Measurements from ENCODE around the gene PMS1. TPM values are rescaled to one million over a fixed set of nuclear protein-coding genes. Genes with fewer than 3 reads are reported as not detected.

Gene PMS1
- total and polyA plus RNA-seq, 2 donors (not counting 3 experiments of a cell fraction or from before 2014, with no cell fraction given), result 6.6 to 27.8 TPM

DNA sequence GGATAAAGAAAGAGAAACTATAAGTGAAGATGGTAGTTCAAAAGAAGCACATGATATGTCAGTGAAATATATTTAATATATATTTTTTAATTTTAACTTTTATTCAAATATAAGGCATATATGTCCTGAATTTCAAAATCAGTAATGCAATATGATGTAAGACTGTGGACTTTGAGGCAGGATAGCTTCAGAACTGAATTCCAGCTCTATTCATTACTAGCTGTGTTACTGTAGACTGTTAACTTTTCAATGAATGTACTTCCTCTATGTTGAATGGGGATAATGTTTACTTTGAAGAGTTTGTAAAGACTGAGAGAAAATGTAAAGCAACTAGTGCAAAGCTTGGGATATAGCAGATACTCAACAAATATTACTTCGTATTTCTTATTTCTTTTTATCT lies 112.6 kb downstream of the PMS1 start:
- H3K4me2 ChIP-seq (ENCODE audit: insufficient read depth, low read length), result no peak overlapping the region
- no peak for FAIRE-seq
- no peak overlapping the region for H3K4me3 ChIP-seq (replicated peaks in 1 of 3; ENCODE audit: insufficient read depth in 1 of 3, low read depth in 1 of 3, low read length in 3 of 3)
- no peaks in the 10 kb centered on the region for H4K20me1 ChIP-seq (replicated peaks; ENCODE audit: control insufficient read depth, extremely low read depth, insufficient read depth, low read length)
- H2AFZ ChIP-seq (ENCODE audit: low read depth, low read length), result no peak overlapping the region
- H3K9ac ChIP-seq (replicated peaks; ENCODE audit: extremely low read depth, insufficient read depth, low read length), result no peak overlapping the region
- H3K9me3 ChIP-seq (replicated peaks; ENCODE audit: control insufficient read depth, insufficient read depth, low read length), result no peaks in the 10 kb centered on the region
- BruUV-seq (replicated peaks), result no TSS peak
- H3K9me1 ChIP-seq (replicated peaks; ENCODE audit: control insufficient read depth, extremely low read depth, insufficient read depth, low read length), result no peaks in the 10 kb centered on the region
- no peak overlapping the region for H3K27ac ChIP-seq (ENCODE audit: insufficient read depth, low read depth, low read length)
- H3K79me2 ChIP-seq (ENCODE audit: control insufficient read depth, insufficient read depth, low read length), result no peaks in the 10 kb centered on the region
- dilution Hi-C loops (cut with MboI; ENCODE audit: extremely low pct_ligation_motif_present, low sequenced_read_pairs) (no loop called here), intact Hi-C loops (cut with micrococcal nuclease) (no loop called here)
- no peaks in the 10 kb centered on the region for H3K4me1 ChIP-seq (ENCODE audit: control insufficient read depth, extremely low read depth, insufficient read depth, low read length)
- no peaks in the 10 kb centered on the region for H3K36me3 ChIP-seq (ENCODE audit: control insufficient read depth in 2 of 2, extremely low read depth in 1 of 2, insufficient read depth in 2 of 2, low read length in 2 of 2)
- ChIA-PET POLR2A (no interaction called here), CTCF (interaction anchor here (1.6 kb wide), 1 partner anchor 236 kb away, joined by 4 read pairs; no protein-coding TSS in a partner anchor)
- TF ChIP-seq POLR2A (IDR thresholded peaks at IDR 0.05; ENCODE audit: low read depth, low read length), result no peak
- no peak for TF ChIP-seq MAX (IDR thresholded peaks at IDR 0.05; ENCODE audit: insufficient read depth, insufficient read length)
- no peak for TF ChIP-seq FOS (IDR thresholded peaks at IDR 0.05; ENCODE audit: borderline replicate concordance, insufficient read depth, low read length)
- TF ChIP-seq POLR2AphosphoS5 (IDR thresholded peaks at IDR 0.05; ENCODE audit: insufficient read depth, low read depth, low read length), result no peak
- no peak for TF ChIP-seq CTCF (IDR thresholded peaks at IDR 0.05; ENCODE audit: extremely low read depth in 1 of 2, insufficient read depth in 1 of 2, low read depth in 1 of 2, low read length in 2 of 2)
- TF ChIP-seq MYC (IDR thresholded peaks at IDR 0.05; ENCODE audit: low read depth, low read length), result no peak
- TF ChIP-seq JUN (IDR thresholded peaks at IDR 0.05; ENCODE audit: borderline replicate concordance, insufficient read depth, insufficient read length, low read depth), result no peak
- DNase-seq (ENCODE audit: low read depth, low spot score), result no peak
- peaks cover 0 to 2% of the 10 kb centered on the region in 2 experiments for H3K27me3 ChIP-seq (ENCODE audit: control insufficient read depth in 2 of 2, insufficient read depth in 2 of 2, low read length in 2 of 2)

Data from endothelial cell of umbilical vein (primary cell).